Measurements from ENCODE around the gene PC. TPM values are rescaled to one million over a fixed set of nuclear protein-coding genes. Genes with fewer than 3 reads are reported as not detected.
A peak's percentile ranks its signal among the peaks of the same experiment; 100 is the strongest.

The PC gene
- polyA plus RNA-seq, 3 donors = 4.6 to 7.1 (median 6.0) TPM

GRCh38 chr11:66981976-66982578 is 23.9 kb upstream of the PC start:
- H3K27me3 ChIP-seq (ENCODE audit: control insufficient read depth in 2 of 2, insufficient read depth in 2 of 2, low read length in 2 of 2) = peaks cover 0 to 9% of the 10 kb centered on the region in 2 donors
- H4K20me1 ChIP-seq (ENCODE audit: insufficient read depth, low read length) = no peaks in the 10 kb centered on the region
- TF ChIP-seq, protein P1, sequence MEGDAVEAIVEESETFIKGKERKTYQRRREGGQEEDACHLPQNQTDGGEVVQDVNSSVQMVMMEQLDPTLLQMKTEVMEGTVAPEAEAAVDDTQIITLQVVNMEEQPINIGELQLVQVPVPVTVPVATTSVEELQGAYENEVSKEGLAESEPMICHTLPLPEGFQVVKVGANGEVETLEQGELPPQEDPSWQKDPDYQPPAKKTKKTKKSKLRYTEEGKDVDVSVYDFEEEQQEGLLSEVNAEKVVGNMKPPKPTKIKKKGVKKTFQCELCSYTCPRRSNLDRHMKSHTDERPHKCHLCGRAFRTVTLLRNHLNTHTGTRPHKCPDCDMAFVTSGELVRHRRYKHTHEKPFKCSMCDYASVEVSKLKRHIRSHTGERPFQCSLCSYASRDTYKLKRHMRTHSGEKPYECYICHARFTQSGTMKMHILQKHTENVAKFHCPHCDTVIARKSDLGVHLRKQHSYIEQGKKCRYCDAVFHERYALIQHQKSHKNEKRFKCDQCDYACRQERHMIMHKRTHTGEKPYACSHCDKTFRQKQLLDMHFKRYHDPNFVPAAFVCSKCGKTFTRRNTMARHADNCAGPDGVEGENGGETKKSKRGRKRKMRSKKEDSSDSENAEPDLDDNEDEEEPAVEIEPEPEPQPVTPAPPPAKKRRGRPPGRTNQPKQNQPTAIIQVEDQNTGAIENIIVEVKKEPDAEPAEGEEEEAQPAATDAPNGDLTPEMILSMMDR (IDR thresholded peaks at IDR 0.05) = no peak
- H3K4me1 ChIP-seq (ENCODE audit: control insufficient read depth in 1 of 2, insufficient read depth in 2 of 2, low read length in 2 of 2) = peaks cover 6 to 13% of the 10 kb centered on the region in 2 donors
- no peaks in the 10 kb centered on the region for H3K79me2 ChIP-seq (ENCODE audit: insufficient read depth, low read length)
- no peak overlapping the region for H3K27ac ChIP-seq (ENCODE audit: low read depth in 1 of 2, low read length in 2 of 2)
- no peak overlapping the region for H2AFZ ChIP-seq (ENCODE audit: insufficient read depth, low read depth, low read length, poor library complexity, severe bottlenecking)
- H3K4me3 ChIP-seq (replicated peaks in 1 of 3; ENCODE audit: low read depth in 2 of 3, low read length in 3 of 3) = no peak overlapping the region
- H3K4me1 Mint-ChIP-seq = peaks cover 15% of the 10 kb centered on the region
- H3K36me3 ChIP-seq (replicated peaks in 1 of 2; ENCODE audit: control insufficient read depth in 1 of 2, insufficient read depth in 2 of 2, low read length in 2 of 2) = no peaks in the 10 kb centered on the region
- peaks cover 0 to 2% of the 10 kb centered on the region in 2 donors for H3K36me3 Mint-ChIP-seq
- peaks cover 9 to 33% of the 10 kb centered on the region in 2 donors for H3K9me3 ChIP-seq (replicated peaks in 1 of 2; ENCODE audit: control insufficient read depth in 1 of 2, insufficient read depth in 1 of 2, low read length in 2 of 2)
- intact Hi-C loops (cut with micrococcal nuclease) = no loop called here
- H3K4me2 ChIP-seq (replicated peaks; ENCODE audit: extremely low read depth, low read length, poor library complexity, severe bottlenecking) = no peak overlapping the region
- H3K27ac Mint-ChIP-seq = peak overlapping the region in 3 of 7 donors; percentile 2 to 78 (median 45)
- peak; percentile 49 to 58 (median 56) for DNase-seq
- peaks cover 28 to 35% (median 34%) of the 10 kb centered on the region in 3 donors for H3K27me3 Mint-ChIP-seq (ENCODE audit: low read depth in 3 of 3)
- 1% methylated on average over 8 of the region's 9 CpGs for WGBS (ENCODE audit: insufficient coverage)
- H3K9me3 Mint-ChIP-seq = peaks cover 7 to 30% (median 19%) of the 10 kb centered on the region in 7 donors
- H3K4me3 Mint-ChIP-seq = peak overlapping the region in 1 of 2 donors; percentile 48
- H3K9ac ChIP-seq (ENCODE audit: insufficient read depth, low read length, poor library complexity, severe bottlenecking) = no peak overlapping the region

DNA sequence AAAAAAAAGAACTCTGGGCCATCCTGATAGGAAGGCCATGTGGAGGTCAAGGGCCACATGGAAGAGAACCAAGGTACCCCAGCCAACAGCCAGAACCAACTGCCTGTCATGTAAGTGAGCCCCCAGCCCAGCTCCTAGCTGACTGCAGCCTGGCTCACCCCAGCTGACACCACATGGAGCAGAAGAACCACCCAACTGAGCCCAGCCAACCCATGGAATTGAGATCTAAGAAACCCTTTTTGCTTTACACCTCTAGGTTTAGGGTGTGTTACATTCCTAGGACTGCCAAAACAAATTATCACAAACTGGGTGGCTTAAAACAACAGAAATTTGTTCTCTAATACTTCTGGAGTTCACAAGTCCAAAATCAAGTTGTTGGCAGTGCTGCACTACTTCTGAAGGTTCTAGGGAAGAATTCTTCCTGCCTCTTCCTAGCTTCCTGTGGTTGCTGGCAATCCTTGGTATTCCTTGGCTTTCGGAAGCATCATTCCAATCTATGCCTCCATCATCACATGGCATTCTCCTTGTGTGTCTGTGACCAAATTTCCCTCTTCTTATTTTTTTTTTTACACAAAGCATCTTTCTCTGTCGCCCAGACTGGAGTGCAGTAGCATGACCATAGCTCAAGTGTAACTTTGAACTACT is 21.3 kb upstream of the PC start:
- H3K27me3 Mint-ChIP-seq (ENCODE audit: low read depth in 3 of 3) = peaks cover 17 to 31% (median 20%) of the 10 kb centered on the region in 3 donors
- TF ChIP-seq, protein P1 (IDR thresholded peaks at IDR 0.05) = no peak
- H3K9me3 Mint-ChIP-seq = peaks cover 7 to 30% (median 19%) of the 10 kb centered on the region in 7 donors
- H3K27me3 ChIP-seq (ENCODE audit: control insufficient read depth in 2 of 2, insufficient read depth in 2 of 2, low read length in 2 of 2) = peaks cover 0 to 6% of the 10 kb centered on the region in 2 donors
- H3K4me2 ChIP-seq (replicated peaks; ENCODE audit: extremely low read depth, low read length, poor library complexity, severe bottlenecking) = no peak overlapping the region
- no peaks in the 10 kb centered on the region for H4K20me1 ChIP-seq (ENCODE audit: insufficient read depth, low read length)
- H3K9ac ChIP-seq (ENCODE audit: insufficient read depth, low read length, poor library complexity, severe bottlenecking) = no peak overlapping the region
- H3K36me3 ChIP-seq (replicated peaks in 1 of 2; ENCODE audit: control insufficient read depth in 1 of 2, insufficient read depth in 2 of 2, low read length in 2 of 2) = no peaks in the 10 kb centered on the region
- H3K27ac Mint-ChIP-seq = no peak overlapping the region
- peaks cover 6 to 13% of the 10 kb centered on the region in 2 donors for H3K4me1 ChIP-seq (ENCODE audit: control insufficient read depth in 1 of 2, insufficient read depth in 2 of 2, low read length in 2 of 2)
- 96% methylated on average over 2 of the region's 2 CpGs for WGBS (ENCODE audit: insufficient coverage)
- no peak for DNase-seq
- no peaks in the 10 kb centered on the region for H3K79me2 ChIP-seq (ENCODE audit: insufficient read depth, low read length)
- peaks cover 0 to 2% of the 10 kb centered on the region in 2 donors for H3K36me3 Mint-ChIP-seq
- peaks cover 15% of the 10 kb centered on the region for H3K4me1 Mint-ChIP-seq
- intact Hi-C loops (cut with micrococcal nuclease) = loop anchor here in 1 of 2 donors (10.0 kb wide), 1 partner anchor 285 kb away; no protein-coding TSS in a partner anchor
- no peak overlapping the region for H3K4me3 ChIP-seq (replicated peaks in 1 of 3; ENCODE audit: low read depth in 2 of 3, low read length in 3 of 3)
- no peak overlapping the region for H2AFZ ChIP-seq (ENCODE audit: insufficient read depth, low read depth, low read length, poor library complexity, severe bottlenecking)
- H3K9me3 ChIP-seq (replicated peaks in 1 of 2; ENCODE audit: control insufficient read depth in 1 of 2, insufficient read depth in 1 of 2, low read length in 2 of 2) = peaks cover 9 to 34% of the 10 kb centered on the region in 2 donors
- no peak overlapping the region for H3K27ac ChIP-seq (ENCODE audit: low read depth in 1 of 2, low read length in 2 of 2)
- H3K4me3 Mint-ChIP-seq = no peak overlapping the region
